ENCODE results near the gene WNT9A. TPM values are rescaled to one million over a fixed set of nuclear protein-coding genes. Genes with fewer than 3 reads are reported as not detected.
A peak's percentile ranks its signal among the peaks of the same experiment; 100 is the strongest.

Gene WNT9A
- total and polyA plus RNA-seq, 8 donors, result 0.72 to 2.9 (median 1.6) TPM

DNA sequence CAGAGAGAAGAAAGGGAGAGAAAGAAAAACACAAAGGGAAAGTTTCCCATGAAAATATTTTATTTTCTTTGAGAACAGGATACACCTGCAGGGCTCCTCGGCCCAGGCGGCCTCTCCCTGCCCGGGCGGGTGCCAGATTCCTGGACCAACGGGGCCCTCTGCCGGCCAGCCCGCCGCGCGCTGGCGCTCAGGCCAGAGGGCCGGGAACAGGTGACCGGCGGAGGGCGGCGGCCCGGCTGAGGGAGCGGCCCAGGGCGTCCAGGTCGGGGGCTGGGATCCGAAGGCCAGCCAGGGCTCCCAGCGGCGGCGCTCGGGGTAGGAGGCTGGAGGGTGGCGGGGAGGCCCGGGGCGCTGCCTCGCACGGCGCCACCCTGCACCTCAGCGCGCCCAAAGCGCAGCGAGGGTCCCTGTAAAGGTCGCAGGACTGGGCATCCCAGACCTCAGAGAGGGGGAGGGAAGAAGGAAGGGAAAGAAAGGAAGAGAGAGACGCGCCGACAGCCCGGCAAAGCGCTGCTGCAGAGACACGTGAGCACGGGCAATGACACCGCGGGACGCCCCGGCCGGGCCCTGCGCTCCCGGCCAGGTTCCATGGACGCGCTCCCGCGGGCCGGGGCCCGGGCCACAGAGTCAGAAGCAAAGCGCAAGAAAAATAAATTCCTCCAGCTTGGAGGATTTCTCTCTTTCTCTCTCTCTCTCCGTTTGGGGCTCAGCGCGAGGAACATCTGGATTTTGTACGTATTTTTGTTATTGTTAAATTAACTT lies 927 bp downstream of the WNT9A start:
- FAIRE-seq (no peak), DNase-seq (peak; percentile 83 to 95 (median 91)), ATAC-seq (peak; percentile 84 to 94 (median 88))
- no peaks in the 10 kb centered on the region for H3K27me3 ChIP-seq
- TF ChIP-seq, protein P1, sequence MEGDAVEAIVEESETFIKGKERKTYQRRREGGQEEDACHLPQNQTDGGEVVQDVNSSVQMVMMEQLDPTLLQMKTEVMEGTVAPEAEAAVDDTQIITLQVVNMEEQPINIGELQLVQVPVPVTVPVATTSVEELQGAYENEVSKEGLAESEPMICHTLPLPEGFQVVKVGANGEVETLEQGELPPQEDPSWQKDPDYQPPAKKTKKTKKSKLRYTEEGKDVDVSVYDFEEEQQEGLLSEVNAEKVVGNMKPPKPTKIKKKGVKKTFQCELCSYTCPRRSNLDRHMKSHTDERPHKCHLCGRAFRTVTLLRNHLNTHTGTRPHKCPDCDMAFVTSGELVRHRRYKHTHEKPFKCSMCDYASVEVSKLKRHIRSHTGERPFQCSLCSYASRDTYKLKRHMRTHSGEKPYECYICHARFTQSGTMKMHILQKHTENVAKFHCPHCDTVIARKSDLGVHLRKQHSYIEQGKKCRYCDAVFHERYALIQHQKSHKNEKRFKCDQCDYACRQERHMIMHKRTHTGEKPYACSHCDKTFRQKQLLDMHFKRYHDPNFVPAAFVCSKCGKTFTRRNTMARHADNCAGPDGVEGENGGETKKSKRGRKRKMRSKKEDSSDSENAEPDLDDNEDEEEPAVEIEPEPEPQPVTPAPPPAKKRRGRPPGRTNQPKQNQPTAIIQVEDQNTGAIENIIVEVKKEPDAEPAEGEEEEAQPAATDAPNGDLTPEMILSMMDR (IDR thresholded peaks at IDR 0.05), result peak; percentile 52 to 70 (median 65)
- H3K27ac ChIP-seq, result peak overlapping the region; percentile 65 to 91 (median 78)
- peaks cover 13 to 15% (median 14%) of the 10 kb centered on the region in 3 donors for H3K4me1 ChIP-seq
- no peaks in the 10 kb centered on the region for H3K36me3 ChIP-seq
- 1% methylated on average over 57 to 61 of the region's 61 CpGs for WGBS, 2 donors
- H3K9me3 ChIP-seq, result no peaks in the 10 kb centered on the region
- H3K4me3 ChIP-seq, result peak overlapping the region; percentile 21 to 45 (median 30)
- intact Hi-C loops (cut with DNase I), result loop anchor here in 2 of 3 donors (2.0 to 10.0 kb wide), 3 partner anchors 182 to 465 kb away; no protein-coding TSS in a partner anchor

DNA sequence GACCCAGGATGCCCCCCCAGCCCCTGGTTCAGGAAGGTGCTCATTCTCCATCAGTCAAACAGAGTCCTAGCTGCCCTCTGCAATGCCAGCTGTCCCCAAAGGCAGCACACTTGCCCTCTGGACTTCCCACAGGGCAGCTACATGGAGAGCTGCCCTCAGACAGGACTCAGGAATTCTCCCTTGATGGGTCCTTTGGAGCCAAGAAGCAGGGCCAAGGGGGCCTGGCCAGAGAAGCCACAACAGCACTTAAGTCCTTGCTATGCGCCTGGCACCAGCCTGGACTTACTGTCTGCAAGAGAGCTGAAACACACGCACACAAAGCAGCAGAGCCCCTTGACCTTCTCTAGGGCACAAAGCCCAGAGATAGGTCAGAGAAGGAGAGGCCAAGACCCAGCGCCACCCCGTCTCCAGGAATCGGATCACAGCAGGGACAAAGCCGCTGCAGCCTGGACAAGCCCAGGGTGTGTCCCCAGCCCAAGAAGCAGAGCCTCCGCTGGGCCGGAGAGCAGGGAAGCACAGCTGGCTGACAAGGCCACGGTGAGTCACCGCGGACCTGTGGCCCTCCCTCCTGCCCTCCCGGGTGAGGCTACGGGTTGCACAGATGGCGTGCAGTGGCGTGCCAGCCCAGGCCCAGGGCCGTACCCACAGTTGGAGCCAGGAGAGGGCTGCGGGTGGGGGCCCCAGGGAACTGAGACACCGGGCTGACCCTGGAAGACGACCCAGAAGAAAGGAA lies 1.7 kb downstream of the WNT9A start:
- Histone ChIP-seq H3K27ac (peak overlapping the region; percentile 65 to 91 (median 78)), H3K4me3 (peak overlapping the region in 3 of 4 donors; percentile 21 to 45 (median 38)), H3K9me3 (no peaks in the 10 kb centered on the region), H3K27me3 (no peaks in the 10 kb centered on the region), H3K36me3 (no peaks in the 10 kb centered on the region), H3K4me1 (peaks cover 13 to 15% (median 14%) of the 10 kb centered on the region in 3 donors)
- ATAC-seq (peak; percentile 86 to 94 (median 88)), FAIRE-seq (no peak), DNase-seq (peak; percentile 86 to 96 (median 92))
- WGBS, 2 donors, result 9 to 12% methylated on average over 14 to 19 of the region's 19 CpGs
- TF ChIP-seq, protein P1 (IDR thresholded peaks at IDR 0.05), result no peak
- intact Hi-C loops (cut with DNase I), result loop anchor here in 2 of 3 donors (2.0 to 10.0 kb wide), 3 partner anchors 181 to 464 kb away; no protein-coding TSS in a partner anchor

DNA sequence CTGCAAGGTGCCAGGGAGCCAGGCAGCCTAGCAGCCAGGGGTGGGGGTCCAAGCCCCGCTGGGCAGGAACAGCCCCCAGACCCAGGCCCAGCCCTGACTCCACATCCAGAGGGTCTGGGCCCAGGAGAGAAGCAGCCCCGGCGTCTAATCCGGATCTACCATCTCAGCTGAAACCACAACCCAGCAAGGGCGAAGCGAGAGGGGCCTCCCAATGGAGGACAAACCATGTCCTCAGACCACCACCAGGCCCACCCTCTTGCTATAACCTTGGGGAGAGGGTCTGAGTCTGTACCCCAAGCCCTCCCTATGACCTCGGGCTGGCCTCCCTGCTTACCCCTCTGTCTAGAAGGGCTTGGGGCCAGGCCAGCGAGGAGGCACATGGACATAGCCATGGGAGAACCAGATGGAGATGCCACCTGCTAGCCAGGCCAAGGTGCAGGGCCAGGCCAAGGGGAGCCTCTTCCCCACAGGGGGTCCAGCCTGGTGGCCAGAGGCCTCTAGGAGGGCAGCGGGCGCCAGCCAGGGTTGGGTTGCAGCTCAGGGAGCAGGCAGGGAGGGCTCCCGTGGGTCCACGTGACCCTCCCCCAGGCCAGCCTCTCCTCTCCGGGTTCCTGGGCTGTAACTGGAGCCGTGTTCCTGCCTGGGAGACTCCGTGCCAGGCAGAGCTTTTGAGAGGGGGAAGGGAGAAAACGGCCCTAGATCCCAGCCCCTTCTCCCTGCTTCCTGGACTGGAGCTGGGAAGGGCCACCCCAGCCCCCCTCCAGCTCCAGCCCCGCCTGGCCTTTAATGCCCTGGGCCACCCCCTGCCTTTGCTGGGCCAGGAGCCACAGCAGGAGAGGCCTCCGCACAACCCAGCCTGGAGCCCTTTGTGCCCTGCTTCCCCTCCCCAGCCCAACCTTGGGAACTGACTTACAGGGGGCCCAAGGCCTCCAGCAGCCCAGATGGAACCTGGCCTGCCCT lies 2.5 kb downstream of the WNT9A start:
- ATAC-seq (peak; percentile 4 to 35 (median 14)), DNase-seq (peak; percentile 26 to 83 (median 59)), FAIRE-seq (no peak)
- TF ChIP-seq, protein P1 (IDR thresholded peaks at IDR 0.05), result no peak
- no peaks in the 10 kb centered on the region for H3K27me3 ChIP-seq
- no peaks in the 10 kb centered on the region for H3K36me3 ChIP-seq
- H3K9me3 ChIP-seq, result no peaks in the 10 kb centered on the region
- peak overlapping the region; percentile 65 to 91 (median 78) for H3K27ac ChIP-seq
- peaks cover 13 to 15% (median 14%) of the 10 kb centered on the region in 3 donors for H3K4me1 ChIP-seq
- intact Hi-C loops (cut with DNase I), result loop anchor here (5.0 to 10.0 kb wide), 3 partner anchors 178 to 463 kb away; no protein-coding TSS in a partner anchor
- H3K4me3 ChIP-seq, result peak overlapping the region in 2 of 4 donors; percentile 38 to 45
- 65 to 83% methylated on average over 14 to 18 of the region's 18 CpGs for WGBS, 2 donors

DNA sequence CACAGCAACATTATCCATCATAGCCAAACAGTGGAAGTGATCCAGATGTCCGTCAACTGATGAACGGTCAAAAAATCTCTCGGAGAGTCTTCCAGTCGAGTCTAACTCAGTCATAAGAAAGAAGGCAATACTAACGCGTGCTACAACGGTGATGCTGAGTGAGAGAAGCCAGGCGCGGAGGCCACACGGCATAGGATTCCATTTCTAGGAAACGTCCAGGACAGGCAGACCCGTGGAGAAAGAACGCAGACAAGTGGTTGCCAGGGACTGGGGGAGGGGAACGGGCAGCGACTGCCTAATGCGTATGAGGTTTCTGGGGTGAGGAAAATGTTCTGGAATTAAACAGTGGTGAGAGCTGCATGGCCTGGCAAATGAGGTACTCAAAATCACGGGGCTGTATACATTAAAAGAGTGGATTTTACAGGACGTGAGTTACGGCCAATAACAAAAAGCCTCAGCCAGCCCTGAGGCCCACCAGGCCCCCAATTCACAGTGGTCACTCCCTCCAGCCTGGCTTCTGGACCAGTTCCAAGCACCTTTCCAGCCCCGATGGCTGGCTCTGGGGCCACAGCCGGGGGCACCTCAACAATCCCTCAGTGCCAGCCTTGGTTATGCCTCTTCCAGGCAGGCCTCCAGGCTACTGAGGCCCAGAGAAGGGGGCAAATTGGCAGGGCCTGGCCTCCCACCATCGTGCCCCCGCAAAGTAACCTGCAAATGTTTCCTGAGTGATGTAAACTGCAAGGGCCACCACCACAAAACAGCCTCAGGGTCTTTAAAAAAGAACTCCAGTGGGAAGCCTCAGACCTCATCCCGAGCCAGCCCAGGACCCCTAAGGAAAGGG lies 3.4 kb downstream of the WNT9A start:
- Histone ChIP-seq H3K27me3 (no peaks in the 10 kb centered on the region), H3K4me3 (no peak overlapping the region), H3K9me3 (no peaks in the 10 kb centered on the region), H3K4me1 (peaks cover 13 to 15% (median 14%) of the 10 kb centered on the region in 3 donors), H3K27ac (peak overlapping the region in 2 of 4 donors; percentile 76 to 81), H3K36me3 (no peaks in the 10 kb centered on the region)
- intact Hi-C loops (cut with DNase I), result loop anchor here in 2 of 3 donors (5.0 to 10.0 kb wide), 2 partner anchors 177 to 180 kb away; no protein-coding TSS in a partner anchor
- no peak for FAIRE-seq
- DNase-seq, result peak in 3 of 6 donors; percentile 4 to 53 (median 8)
- TF ChIP-seq, protein P1 (IDR thresholded peaks at IDR 0.05), result no peak
- 86 to 88% methylated on average over 24 of the region's 24 CpGs for WGBS, 2 donors
- ATAC-seq, result no peak

Measured in pancreas (tissue), 10 donors.